22Rv1 (cell line): ENCODE measurements around the gene ITM2C.
A peak's percentile ranks its signal among the peaks of the same experiment; 100 is the strongest.

ENCODE experiments used
- H3K27ac ChIP-seq: fragments of 450-650 bp; 2 replicates; pipeline ENCODE4 v1.5.1; 2017
- ZFX ChIP-seq: fragments of 450-650 bp; IDR thresholded peaks from 2 replicates; pipeline ENCODE4 v1.6.1; 2017; ENCODE audit warnings: antibody characterized with exemption, borderline replicate concordance
- TF ChIP-seq, protein P1 (sequence below): fragments of 450-650 bp; IDR thresholded peaks from 2 replicates; pipeline ENCODE4 v1.5.1; 2017; ENCODE audit warnings: mild to moderate bottlenecking

The ITM2C gene

GRCh38 chr2:230823264-230823964 is 41.3 kb upstream of the ITM2C start:
- TF ChIP-seq ZFX = no peak
- TF ChIP-seq, protein P1, sequence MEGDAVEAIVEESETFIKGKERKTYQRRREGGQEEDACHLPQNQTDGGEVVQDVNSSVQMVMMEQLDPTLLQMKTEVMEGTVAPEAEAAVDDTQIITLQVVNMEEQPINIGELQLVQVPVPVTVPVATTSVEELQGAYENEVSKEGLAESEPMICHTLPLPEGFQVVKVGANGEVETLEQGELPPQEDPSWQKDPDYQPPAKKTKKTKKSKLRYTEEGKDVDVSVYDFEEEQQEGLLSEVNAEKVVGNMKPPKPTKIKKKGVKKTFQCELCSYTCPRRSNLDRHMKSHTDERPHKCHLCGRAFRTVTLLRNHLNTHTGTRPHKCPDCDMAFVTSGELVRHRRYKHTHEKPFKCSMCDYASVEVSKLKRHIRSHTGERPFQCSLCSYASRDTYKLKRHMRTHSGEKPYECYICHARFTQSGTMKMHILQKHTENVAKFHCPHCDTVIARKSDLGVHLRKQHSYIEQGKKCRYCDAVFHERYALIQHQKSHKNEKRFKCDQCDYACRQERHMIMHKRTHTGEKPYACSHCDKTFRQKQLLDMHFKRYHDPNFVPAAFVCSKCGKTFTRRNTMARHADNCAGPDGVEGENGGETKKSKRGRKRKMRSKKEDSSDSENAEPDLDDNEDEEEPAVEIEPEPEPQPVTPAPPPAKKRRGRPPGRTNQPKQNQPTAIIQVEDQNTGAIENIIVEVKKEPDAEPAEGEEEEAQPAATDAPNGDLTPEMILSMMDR = no peak
- no peak overlapping the region for H3K27ac ChIP-seq

DNA sequence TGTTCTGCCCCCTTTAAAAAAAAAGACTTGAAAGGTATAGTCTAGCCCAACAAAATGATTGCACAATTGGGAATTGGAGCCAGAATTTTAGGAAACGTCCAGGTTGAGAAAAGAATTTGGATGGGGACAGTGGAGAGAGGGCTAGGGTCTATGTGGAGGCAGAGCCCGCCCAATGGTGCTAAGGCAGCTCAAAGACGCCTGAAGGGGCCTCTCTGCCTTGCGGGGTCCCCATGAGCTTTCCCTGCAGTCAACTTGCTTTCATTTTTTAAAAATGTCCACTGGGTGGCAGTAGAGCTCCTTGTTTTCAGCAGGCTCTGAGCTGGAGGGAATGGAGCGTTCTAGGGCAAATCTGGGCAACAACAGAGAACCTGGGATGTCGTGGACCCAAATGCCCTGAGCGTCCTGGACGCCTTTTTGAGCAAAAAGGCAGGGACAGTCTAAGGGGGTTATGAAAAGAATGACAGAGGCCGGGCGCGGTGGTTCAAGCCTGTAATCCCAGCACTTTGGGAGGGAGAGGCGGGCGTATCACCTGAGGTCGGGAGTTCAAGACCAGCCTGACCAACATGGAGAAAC is 40.2 kb upstream of the ITM2C start:
- TF ChIP-seq, protein P1 = peak; percentile 84
- no peak for TF ChIP-seq ZFX
- no peak overlapping the region for H3K27ac ChIP-seq

GRCh38 chr2:230825354-230825753 is 39.4 kb upstream of the ITM2C start:
- TF ChIP-seq, protein P1 = no peak
- TF ChIP-seq ZFX = no peak
- no peak overlapping the region for H3K27ac ChIP-seq

- no peak overlapping the region for H3K27ac ChIP-seq
- TF ChIP-seq, protein P1 = no peak
- no peak for TF ChIP-seq ZFX
Observed at GRCh38 chr2:230827774-230828271, 36.9 kb upstream of the ITM2C start.

- H3K27ac ChIP-seq = no peak overlapping the region
- TF ChIP-seq, protein P1 = no peak
- no peak for TF ChIP-seq ZFX
Observed at GRCh38 chr2:230828272-230828961, 36.3 kb upstream of the ITM2C start.

- TF ChIP-seq ZFX = no peak
- TF ChIP-seq, protein P1 = no peak
- no peak overlapping the region for H3K27ac ChIP-seq
Observed at GRCh38 chr2:230829293-230829692, 35.4 kb upstream of the ITM2C start.

DNA sequence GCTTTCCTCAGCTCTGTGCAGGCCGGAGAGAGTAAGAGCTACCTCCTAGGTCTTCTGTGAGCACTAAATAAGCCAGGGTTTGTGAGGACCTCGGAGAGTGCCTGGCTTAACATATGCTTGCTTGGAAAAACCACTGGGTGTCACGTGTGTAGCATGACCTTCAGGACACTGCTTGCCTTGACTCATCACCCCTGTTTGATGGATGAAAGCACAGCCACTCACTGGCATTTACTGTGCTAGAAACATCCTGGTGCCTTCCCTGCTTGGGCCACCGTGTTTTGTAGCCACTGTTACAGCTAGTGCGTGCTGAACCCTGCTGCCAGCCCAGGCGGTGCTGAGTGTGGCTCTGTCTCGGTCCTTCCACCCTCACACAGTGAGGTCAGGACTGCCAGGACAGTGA is 34.8 kb upstream of the ITM2C start:
- no peak overlapping the region for H3K27ac ChIP-seq
- TF ChIP-seq, protein P1 = no peak
- TF ChIP-seq ZFX = no peak
